B cell (primary cell): ENCODE measurements around the gene SLC30A1. TPM values are rescaled to one million over a fixed set of nuclear protein-coding genes. Genes with fewer than 3 reads are reported as not detected.

ENCODE experiments used
- ATAC-seq: fragments of 200-7000 bp; cut with Tn5 transposase; one replicate; pipeline ENCODE4 v1.10.0; 2021; ENCODE audit warnings: low read depth, mild to moderate bottlenecking, moderate number of reproducible peaks, moderate library complexity
- CTCF ChIA-PET: fragments of 350-600 bp; sonication (Branson Sonifier 250); formaldehyde crosslinking; loops from one replicate; lab custom pipeline; 2021; ENCODE audit warnings: antibody characterized with exemption, inconsistent platforms; lab: Charles Lee
- POLR2A ChIA-PET: fragments of 350-600 bp; sonication (Branson Sonifier 250); formaldehyde crosslinking; loops from one replicate; lab custom pipeline; 2021; ENCODE audit warnings: antibody characterized with exemption; lab: Charles Lee
- DNase-seq: peaks from one replicate; pipeline ENCODE4 v3.0.0; 2013
- H2AFZ ChIP-seq: 2 replicates; pipeline ENCODE4 v1.6.1; 2012; ENCODE audit warnings: mild to moderate bottlenecking, low read depth, low read length; ENCODE audit not compliant: insufficient read depth, poor library complexity, severe bottlenecking
- H3K27ac ChIP-seq, 2 donors: 1 replicate in 1 of 2; 2 replicates in 1 of 2; pipeline ENCODE4 v1.5.1; 2012 to 2013; ENCODE audit warnings: low read length in 2 of 2, mild to moderate bottlenecking in 2 of 2, moderate library complexity in 1 of 2
- H3K27me3 ChIP-seq, 4 experiments: fragments of 200-600 bp in 1 of 4; sonication (generic) in 1 of 4; replicated peaks in 1 of 4; 1 replicate in 2 of 4; 2 replicates in 2 of 4; pipeline versions ENCODE4 v1.6.1 to v1.7.0; 2013 to 2016; ENCODE audit warnings: low read length in 3 of 4, mild to moderate bottlenecking in 2 of 4, mixed read lengths in 1 of 4, moderate library complexity in 1 of 4; ENCODE audit not compliant: insufficient read depth in 4 of 4, control insufficient read depth in 3 of 4; ENCODE audit errors: control extremely low read depth in 1 of 4
- H3K36me3 ChIP-seq, 2 experiments: replicated peaks in 1 of 2; 1 replicate in 1 of 2; 2 replicates in 1 of 2; pipeline versions ENCODE4 v1.6.1 to v1.7.1; 2013; ENCODE audit warnings: low read length in 1 of 2; ENCODE audit not compliant: insufficient read depth in 2 of 2, control insufficient read depth in 1 of 2; ENCODE audit errors: control extremely low read depth in 1 of 2, extremely low read depth in 1 of 2
- H3K4me1 ChIP-seq, 2 donors: fragments of 200-600 bp in 1 of 2; sonication (generic) in 1 of 2; 1 replicate in 1 of 2; 2 replicates in 1 of 2; pipeline versions ENCODE4 v1.5.1 to v1.6.1; 2013 to 2017; ENCODE audit warnings: low read length in 2 of 2; ENCODE audit not compliant: control insufficient read depth in 2 of 2, insufficient read depth in 2 of 2
- H3K4me2 ChIP-seq: replicated peaks from 2 replicates; pipeline ENCODE3; 2012; ENCODE audit warnings: mild to moderate bottlenecking, low read depth, low read length; ENCODE audit not compliant: poor library complexity, severe bottlenecking
- H3K4me3 ChIP-seq, 5 experiments: fragments of 200-600 bp in 1 of 5; sonication (generic) in 1 of 5; 1 replicate in 3 of 5; 2 replicates in 2 of 5; pipeline versions ENCODE4 v1.5.1 to v1.7.0; 2011 to 2016; ENCODE audit warnings: low read length in 4 of 5, mild to moderate bottlenecking in 4 of 5, low read depth in 2 of 5, control low read depth in 1 of 5, moderate library complexity in 1 of 5; ENCODE audit not compliant: insufficient read depth in 1 of 5; ENCODE audit errors: control extremely low read depth in 1 of 5, extremely low read depth in 1 of 5
- H3K79me2 ChIP-seq: fragments of 200-600 bp; sonication (generic); one replicate; pipeline ENCODE4 v1.6.0; 2016; ENCODE audit warnings: low read length; ENCODE audit not compliant: control insufficient read depth, insufficient read depth
- H3K9ac ChIP-seq: fragments of 200-600 bp; sonication (generic); 2 replicates; pipeline ENCODE4 v1.6.1; 2017; ENCODE audit warnings: mild to moderate bottlenecking, low read length, moderate library complexity
- H3K9me3 ChIP-seq, 3 donors: one replicate each; pipeline versions ENCODE4 v1.6.1 to v1.7.1; 2013; ENCODE audit warnings: low read length in 2 of 3; ENCODE audit not compliant: control insufficient read depth in 2 of 3, insufficient read depth in 1 of 3; ENCODE audit errors: control extremely low read depth in 1 of 3
- H4K20me1 ChIP-seq: 2 replicates; pipeline ENCODE4 v1.6.0; 2012; ENCODE audit warnings: mild to moderate bottlenecking, low read length; ENCODE audit not compliant: insufficient read depth, control insufficient read depth, poor library complexity, severe bottlenecking
- H3K27ac Mint-ChIP-seq: one replicate; pipeline ENCODE4 v1.8.0; 2021; ENCODE audit warnings: mixed read lengths
- H3K27me3 Mint-ChIP-seq: one replicate; pipeline ENCODE4 v1.8.0; 2021; ENCODE audit warnings: mixed read lengths
- H3K4me1 Mint-ChIP-seq: one replicate; pipeline ENCODE4 v1.8.0; 2021; ENCODE audit warnings: mixed read lengths
- H3K4me3 Mint-ChIP-seq: one replicate; pipeline ENCODE4 v1.8.0; 2021; ENCODE audit warnings: mixed read lengths
- H3K9me3 Mint-ChIP-seq: one replicate; pipeline ENCODE4 v1.8.0; 2022; ENCODE audit warnings: mixed read lengths; ENCODE audit not compliant: insufficient read depth
- CTCF ChIP-seq: fragments of 200-600 bp; IDR thresholded peaks from one replicate; pipeline ENCODE4 v1.8.0; 2022; ENCODE audit warnings: antibody characterized with exemption, mild to moderate bottlenecking
- EZH2 ChIP-seq: IDR thresholded peaks from 2 replicates; pipeline ENCODE4 v1.6.1; 2012; ENCODE audit warnings: borderline replicate concordance, low read depth, mild to moderate bottlenecking, moderate library complexity, low read length; ENCODE audit not compliant: insufficient read depth, poor library complexity, severe bottlenecking
- WGBS: methylation state at CpG from one replicate; pipeline ENCODE4 v1.1.5; 2013; ENCODE audit warnings: missing lambda C conversion rate; ENCODE audit not compliant: insufficient coverage; 5-methylcytosine and 5-hydroxymethylcytosine counted together
- intact Hi-C: fragments of 100-400 bp; cut with micrococcal nuclease; formaldehyde crosslinking; loops from one replicate; pipeline ENCODE4 v1.10.0; 2022
- polyA plus RNA-seq: library from polyadenylated mRNA; depleted of rRNA; stranded (reverse); fragments of >200 nt; gene quantifications from 2 replicates; pipeline ENCODE4 v1.2.3, GENCODE V29; 2012
- total RNA-seq, 2 donors: library from RNA; stranded (reverse); fragments of 120-200 nt in 1 of 2; gene quantifications; 1 replicate in 1 of 2; 2 replicates in 1 of 2; pipeline versions ENCODE4 v1.2.3 to v1.2.4, GENCODE V29; 2013 to 2022

Gene SLC30A1
- total and polyA plus RNA-seq, 2 donors (not counting 1 experiment from before 2014, with no cell fraction given): 1.7 to 12.2 TPM

DNA sequence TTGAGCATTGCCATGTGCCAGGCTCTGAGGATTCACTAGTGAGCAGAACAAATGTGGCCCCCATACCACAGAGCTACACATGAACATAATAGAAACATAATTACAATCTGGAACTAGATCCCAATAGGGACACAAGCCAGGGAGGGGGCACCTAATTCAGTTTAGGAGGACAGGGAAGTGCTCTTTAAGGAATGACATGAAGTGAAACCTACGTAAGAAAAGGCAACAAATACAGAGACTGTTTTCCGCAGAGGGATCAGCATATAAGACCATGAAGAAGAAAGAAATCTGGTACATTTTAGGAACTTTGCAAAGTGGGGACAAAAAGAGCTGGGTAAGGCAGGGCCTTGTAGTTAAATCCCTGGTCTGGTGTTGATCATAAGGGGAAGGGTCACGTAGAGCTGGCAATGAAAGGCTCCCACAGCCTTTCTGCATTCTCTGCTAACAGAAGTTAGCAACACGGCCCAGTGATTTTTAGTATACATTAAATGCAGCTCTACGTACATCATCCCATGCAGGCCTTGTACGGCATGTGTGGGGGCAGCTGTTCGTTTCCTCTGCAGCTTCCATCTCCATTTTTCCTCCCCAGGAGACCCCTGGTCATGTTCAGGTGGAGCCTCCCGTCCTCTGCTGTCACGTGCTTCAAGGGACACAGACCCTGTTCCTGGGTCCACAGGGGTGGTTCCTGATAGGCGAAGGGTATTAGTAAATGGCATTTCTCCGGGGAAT is 26.8 kb upstream of the SLC30A1 start:
- peaks cover 18 to 23% of the 10 kb centered on the region in 2 donors for H3K4me1 ChIP-seq
- no peaks in the 10 kb centered on the region for H3K36me3 ChIP-seq
- DNase-seq: no peak
- TF ChIP-seq EZH2: no peak
- no peak for TF ChIP-seq CTCF
- ATAC-seq: no peak
- Mint-ChIP-seq H3K4me1 (peaks cover 25% of the 10 kb centered on the region), H3K27ac (peak overlapping the region; percentile 90), H3K27me3 (no peaks in the 10 kb centered on the region), H3K4me3 (peak overlapping the region; percentile 90), H3K9me3 (no peaks in the 10 kb centered on the region)
- peak overlapping the region; percentile 74 for H3K9ac ChIP-seq
- H3K27me3 ChIP-seq: no peaks in the 10 kb centered on the region
- ChIA-PET CTCF (interaction anchor here (0.9 to 2.9 kb wide), 5 partner anchors 11 to 282 kb away, joined by 3 to 12 read pairs (median 3); partner anchors contain the start of gene SLC30A1), POLR2A (interaction anchor here (2.2 kb wide), 1 partner anchor 26 kb away, joined by 14 read pairs; the partner anchor contains the start of gene SLC30A1)
- peak overlapping the region; percentile 90 for H2AFZ ChIP-seq
- H3K4me2 ChIP-seq: peak overlapping the region; percentile 67
- no peaks in the 10 kb centered on the region for H4K20me1 ChIP-seq
- H3K4me3 ChIP-seq: peak overlapping the region in 4 of 5 experiments; percentile 61 to 83 (median 74)
- peak overlapping the region in 1 of 2 donors; percentile 79 for H3K27ac ChIP-seq
- intact Hi-C loops: loop anchor here (1.0 kb wide), 1 partner anchor 26 kb away; the partner anchor contains the start of gene SLC30A1
- no peaks in the 10 kb centered on the region for H3K9me3 ChIP-seq
- H3K79me2 ChIP-seq: peaks cover 14% of the 10 kb centered on the region
- WGBS: 93% methylated on average over 11 of the region's 11 CpGs

- no peak for TF ChIP-seq EZH2
- no peak for TF ChIP-seq CTCF
- H3K4me3 ChIP-seq: no peak overlapping the region
- H3K27me3 ChIP-seq: no peaks in the 10 kb centered on the region
- DNase-seq: no peak
- H3K27ac ChIP-seq: no peak overlapping the region
- H3K79me2 ChIP-seq: peaks cover 14% of the 10 kb centered on the region
- Mint-ChIP-seq H3K27ac (no peak overlapping the region), H3K9me3 (no peaks in the 10 kb centered on the region), H3K4me3 (no peak overlapping the region), H3K4me1 (peaks cover 25% of the 10 kb centered on the region), H3K27me3 (no peaks in the 10 kb centered on the region)
- intact Hi-C loops: no loop called here
- H3K9me3 ChIP-seq: no peaks in the 10 kb centered on the region
- H3K4me2 ChIP-seq: no peak overlapping the region
- H3K36me3 ChIP-seq: no peaks in the 10 kb centered on the region
- H3K4me1 ChIP-seq: peaks cover 18 to 23% of the 10 kb centered on the region in 2 donors
- ATAC-seq: no peak
- 100% methylated on average over 1 of the region's 2 CpGs for WGBS
- no peak overlapping the region for H2AFZ ChIP-seq
- CTCF ChIA-PET: interaction anchor here (1.6 kb wide), 1 partner anchor 26 kb away, joined by 4 read pairs; the partner anchor contains the start of gene SLC30A1
- POLR2A ChIA-PET: no interaction called here
- H4K20me1 ChIP-seq: no peaks in the 10 kb centered on the region
- H3K9ac ChIP-seq: no peak overlapping the region
Observed at GRCh38 chr1:211605034-211605433, 26.1 kb upstream of the SLC30A1 start.
